Small intestine (tissue), 7 donors: ENCODE measurements around the gene OR4E1. TPM values are rescaled to one million over a fixed set of nuclear protein-coding genes. Genes with fewer than 3 reads are reported as not detected.
"Not testable (repeated sequence)": the region's sequence is repeated elsewhere in the genome, so short reads cannot be mapped to it uniquely, and the experiment has no call there.

Source experiments
- DNase-seq, 2 donors: peaks; one replicate each; pipeline versions ENCODE4 v3.0.0 to v3.0.0-alpha.2; 2013
- FAIRE-seq: peaks from 2 replicates; lab custom pipeline; 2012; peaks lifted over from hg19 to GRCh38; lab: Jason Lieb, UNC
- H3K27ac ChIP-seq, 3 donors: one replicate each; pipeline ENCODE4 v1.5.1; 2013; ENCODE audit warnings: low read length in 2 of 3, mild to moderate bottlenecking in 2 of 3, control low read depth in 1 of 3, inconsistent platforms in 1 of 3, low read depth in 1 of 3, moderate library complexity in 1 of 3
- H3K27me3 ChIP-seq, 3 donors: one replicate each; pipeline ENCODE4 v1.6.1; 2013; ENCODE audit warnings: low read length in 3 of 3, inconsistent platforms in 1 of 3; ENCODE audit not compliant: control insufficient read depth in 3 of 3, insufficient read depth in 3 of 3
- H3K36me3 ChIP-seq, 3 donors: one replicate each; pipeline ENCODE4 v1.6.1; 2013; ENCODE audit warnings: low read length in 3 of 3, inconsistent platforms in 1 of 3, low read depth in 1 of 3, mild to moderate bottlenecking in 1 of 3, moderate library complexity in 1 of 3; ENCODE audit not compliant: control insufficient read depth in 3 of 3, insufficient read depth in 2 of 3
- H3K4me1 ChIP-seq, 3 donors: one replicate each; pipeline ENCODE4 v1.6.1; 2013; ENCODE audit warnings: low read length in 2 of 3, inconsistent platforms in 1 of 3, low read depth in 1 of 3, mild to moderate bottlenecking in 1 of 3, moderate library complexity in 1 of 3; ENCODE audit not compliant: control insufficient read depth in 3 of 3, insufficient read depth in 2 of 3
- H3K4me3 ChIP-seq, 3 donors: one replicate each; pipeline ENCODE4 v1.5.1; 2013; ENCODE audit warnings: low read length in 3 of 3, control low read depth in 1 of 3, inconsistent platforms in 1 of 3, low read depth in 1 of 3, mild to moderate bottlenecking in 1 of 3, moderate library complexity in 1 of 3
- H3K9me3 ChIP-seq, 2 donors: one replicate each; pipeline ENCODE4 v1.6.1; 2013; ENCODE audit warnings: low read depth in 1 of 2, low read length in 1 of 2; ENCODE audit not compliant: control insufficient read depth in 2 of 2, insufficient read depth in 1 of 2
- WGBS, 3 donors: extraction: QIAGEN DNeasy Blood & Tissue Kit; methylation state at CpG; one replicate each; pipeline ENCODE4 v1.1.7; 2013; 5-methylcytosine and 5-hydroxymethylcytosine counted together
- polyA plus RNA-seq, 4 donors: library from polyadenylated mRNA; stranded (reverse) in 3 of 4; unstranded in 1 of 4; fragments of 200-250 nt in 3 of 4; fragments of 120-200 nt in 1 of 4; gene quantifications; one replicate each; pipeline versions ENCODE4 v1.2.1 to v1.2.3, GENCODE V29; 2013
- donor health status: healthy with polysubstance abuse.
- donor health status: control.
- donor health status: control.
- donor health status: Bipolar disorder and iron deficiency.
- donor health status: healthy.

The OR4E1 gene
- polyA plus RNA-seq, 4 donors: not detected

DNA sequence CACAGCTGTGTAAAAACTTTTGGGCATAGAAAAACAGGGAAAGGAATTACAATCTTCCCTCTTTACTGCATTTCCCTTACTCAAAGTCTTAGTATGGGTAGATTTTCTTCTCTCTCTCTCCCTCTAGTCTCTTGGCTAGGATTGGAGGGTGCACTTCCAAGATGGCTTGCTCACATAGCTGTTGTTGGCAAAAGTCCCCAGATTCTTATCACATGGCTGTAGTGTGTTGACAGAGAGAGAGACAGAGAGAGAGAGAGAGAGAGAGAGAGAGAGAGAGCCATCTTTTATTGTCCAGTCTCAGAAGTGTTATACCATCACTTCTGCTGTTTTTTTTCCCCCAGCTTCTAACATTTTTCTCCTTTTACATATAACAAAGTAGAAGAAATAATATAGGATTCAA lies 26.2 kb downstream of the OR4E1 start:
- Histone ChIP-seq H3K27ac (no peak overlapping the region), H3K4me1 (no peaks in the 10 kb centered on the region), H3K9me3 (no peaks in the 10 kb centered on the region), H3K27me3 (peaks cover 0 to 2% (median 0%) of the 10 kb centered on the region in 3 donors), H3K4me3 (no peak overlapping the region), H3K36me3 (no peaks in the 10 kb centered on the region)
- DNase-seq (no peak), FAIRE-seq (no peak)

DNA sequence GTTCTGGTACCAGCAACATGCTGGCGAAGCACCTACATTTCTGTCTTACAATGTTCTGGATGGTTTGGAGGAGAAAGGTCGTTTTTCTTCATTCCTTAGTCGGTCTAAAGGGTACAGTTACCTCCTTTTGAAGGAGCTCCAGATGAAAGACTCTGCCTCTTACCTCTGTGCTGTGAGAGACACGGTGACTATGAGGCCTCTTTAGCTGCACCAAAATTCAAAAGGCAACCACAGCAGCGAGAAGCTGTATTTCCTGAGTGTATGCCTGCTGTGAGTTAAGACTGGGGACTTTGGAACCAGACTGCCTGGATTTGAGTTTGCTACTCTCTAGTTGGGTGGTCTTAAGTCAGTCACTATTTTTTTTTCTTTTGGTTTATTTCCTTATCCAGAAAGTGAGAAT lies 30.2 kb downstream of the OR4E1 start:
- peaks cover 0 to 2% (median 0%) of the 10 kb centered on the region in 3 donors for H3K27me3 ChIP-seq
- no peaks in the 10 kb centered on the region for H3K36me3 ChIP-seq
- H3K9me3 ChIP-seq: no peaks in the 10 kb centered on the region
- H3K27ac ChIP-seq: no peak overlapping the region
- no peak overlapping the region for H3K4me3 ChIP-seq
- H3K4me1 ChIP-seq: no peaks in the 10 kb centered on the region
- WGBS, 3 donors: 52 to 59% (median 55%) methylated on average over 5 of the region's 5 CpGs
- FAIRE-seq (no peak), DNase-seq (no peak)

DNA sequence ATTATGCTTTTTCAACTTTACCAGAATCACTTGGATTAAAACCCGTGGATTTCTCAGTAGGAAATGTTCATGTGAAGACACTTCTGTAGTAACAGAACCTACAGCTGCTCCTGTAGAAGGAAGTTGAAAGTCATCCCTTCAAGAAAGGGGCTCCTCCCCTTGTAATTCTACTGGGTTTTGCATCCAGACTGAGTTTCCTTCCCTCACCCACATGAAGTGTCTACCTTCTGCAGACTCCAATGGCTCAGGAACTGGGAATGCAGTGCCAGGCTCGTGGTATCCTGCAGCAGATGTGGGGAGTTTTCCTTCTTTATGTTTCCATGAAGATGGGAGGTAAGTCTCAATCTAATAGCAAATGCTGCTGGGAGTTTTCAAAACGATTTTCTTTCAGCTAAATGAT lies 30.9 kb downstream of the OR4E1 start:
- Histone ChIP-seq H3K27ac (no peak overlapping the region), H3K36me3 (no peaks in the 10 kb centered on the region), H3K27me3 (peaks cover 0 to 2% (median 0%) of the 10 kb centered on the region in 3 donors), H3K9me3 (no peaks in the 10 kb centered on the region), H3K4me1 (no peaks in the 10 kb centered on the region), H3K4me3 (no peak overlapping the region)
- 47 to 61% (median 50%) methylated on average over 3 of the region's 3 CpGs for WGBS, 3 donors
- FAIRE-seq: no peak
- no peak for DNase-seq

DNA sequence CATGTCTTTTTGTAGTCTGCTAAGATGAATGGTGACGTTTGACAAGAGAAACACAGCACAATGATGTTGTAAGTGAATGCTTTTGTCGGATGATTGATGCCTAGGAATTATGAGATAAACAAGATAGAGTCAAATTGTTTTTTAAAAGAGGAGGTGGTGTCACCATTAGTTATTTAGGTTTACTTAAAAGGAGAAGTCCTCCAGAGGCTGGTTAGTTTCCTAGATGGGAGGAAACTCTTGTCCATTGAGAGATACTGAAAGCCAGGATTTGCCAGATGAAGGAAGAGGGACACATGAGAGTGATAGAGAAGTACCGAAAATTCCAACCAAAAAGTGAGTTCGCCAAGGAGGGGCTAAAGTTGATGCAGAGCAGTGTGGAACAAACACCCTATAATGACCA lies 38.8 kb downstream of the OR4E1 start, which contains the start of gene OR10G2:
TSS of gene OR10G2 (minus strand) at position 101 of the 400 bp plus-strand sequence. CDS start at position 3, 98 bp downstream.
- no peaks in the 10 kb centered on the region for H3K9me3 ChIP-seq
- H3K4me1 ChIP-seq: no peaks in the 10 kb centered on the region
- WGBS, 3 donors: 72 to 79% (median 77%) methylated on average over 4 of the region's 4 CpGs
- FAIRE-seq (no peak), DNase-seq (no peak)
- no peak within 1 kb of the TSS for H3K4me3 ChIP-seq
- no peaks in the 10 kb centered on the region for H3K27me3 ChIP-seq
- H3K27ac ChIP-seq: no peak within 1 kb of the TSS
- no peaks in the 10 kb centered on the region for H3K36me3 ChIP-seq

DNA sequence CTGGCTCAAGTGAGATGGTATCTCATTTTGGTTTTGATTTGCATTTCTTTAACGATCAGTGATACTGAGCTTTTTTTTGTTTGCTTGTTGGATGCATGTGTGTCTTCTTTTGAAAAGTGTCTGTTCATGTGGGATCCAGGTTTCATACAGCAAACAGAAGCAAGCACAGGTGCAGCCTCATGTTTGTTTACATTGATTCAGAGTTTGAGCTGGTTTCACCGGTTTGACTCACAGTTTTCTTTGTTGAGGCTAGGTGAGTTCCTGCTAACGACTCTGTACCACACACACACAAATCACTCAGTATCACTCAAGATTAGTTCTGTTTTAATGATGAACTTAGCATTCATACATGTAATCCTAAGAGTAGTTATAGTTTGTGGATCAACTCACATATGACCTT lies 42.5 kb downstream of the OR4E1 start:
- 24 to 27% (median 27%) methylated on average over 3 of the region's 3 CpGs for WGBS, 3 donors
- Histone ChIP-seq H3K4me1 (no peaks in the 10 kb centered on the region), H3K27me3 (no peaks in the 10 kb centered on the region), H3K36me3 (no peaks in the 10 kb centered on the region), H3K9me3 (no peaks in the 10 kb centered on the region), H3K27ac (no peak overlapping the region), H3K4me3 (no peak overlapping the region)
- DNase-seq (no peak), FAIRE-seq (no peak)

DNA sequence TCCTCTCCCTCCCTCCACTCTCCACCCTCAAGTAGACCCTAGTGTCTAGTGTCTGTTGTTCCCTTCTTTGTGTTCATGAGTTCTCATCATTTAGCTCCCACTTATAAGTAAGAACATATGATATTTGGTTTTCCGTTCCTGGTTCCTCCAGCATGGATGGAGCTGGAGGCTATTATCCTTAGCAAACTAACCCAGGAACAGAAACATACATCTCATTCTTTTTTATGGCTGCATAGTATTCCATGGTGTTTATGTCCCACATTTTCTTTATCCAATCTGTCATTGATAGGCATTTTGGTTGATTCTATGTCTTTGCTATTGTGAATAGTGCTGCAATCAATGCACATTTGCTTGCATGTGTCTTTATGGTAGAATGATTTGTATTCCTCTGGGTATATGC lies 43.1 kb downstream of the OR4E1 start:
- FAIRE-seq, H3K4me1 ChIP-seq, H3K27ac ChIP-seq: not testable (repeated sequence)

DNA sequence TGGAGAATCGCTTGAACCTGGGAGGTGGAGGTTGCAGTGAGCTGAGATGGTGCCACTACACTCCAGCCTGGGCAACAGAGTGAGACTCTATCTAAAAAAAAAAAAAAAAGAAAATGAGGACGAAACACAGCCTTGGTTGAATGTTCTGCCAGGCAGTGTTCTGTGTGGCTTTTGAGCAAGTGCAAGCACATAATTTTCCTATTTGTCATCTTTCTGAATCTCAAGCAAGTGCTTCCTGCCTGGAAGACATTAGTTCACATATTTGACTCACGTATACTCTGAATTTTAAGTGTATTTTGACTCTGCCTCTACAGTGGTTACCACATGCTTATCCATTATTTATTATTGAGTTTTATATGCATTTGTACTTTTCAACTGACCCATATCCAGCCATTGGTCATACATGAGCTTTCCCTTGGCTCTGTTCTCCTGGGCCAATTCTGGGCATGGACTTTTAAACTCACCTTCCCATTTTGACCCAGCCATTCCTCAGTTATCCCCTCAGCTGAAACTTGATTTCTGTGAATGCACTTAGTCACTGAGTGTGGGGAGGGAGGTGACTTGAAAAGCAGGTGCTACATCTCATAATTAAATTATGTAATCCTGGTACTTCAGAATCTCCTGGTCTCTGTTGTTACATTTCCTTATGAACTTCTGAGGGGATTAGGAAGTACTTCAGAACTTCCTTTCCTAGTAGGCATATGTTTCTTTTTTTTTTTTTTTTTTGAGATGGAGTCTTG lies 47.0 kb downstream of the OR4E1 start:
- H3K4me1 ChIP-seq: no peaks in the 10 kb centered on the region
- no peaks in the 10 kb centered on the region for H3K27me3 ChIP-seq
- H3K9me3 ChIP-seq: no peaks in the 10 kb centered on the region
- H3K4me3 ChIP-seq: no peak overlapping the region
- no peak for FAIRE-seq
- no peak overlapping the region for H3K27ac ChIP-seq
- DNase-seq: no peak
- WGBS, 3 donors: 69 to 72% (median 71%) methylated on average over 3 of the region's 3 CpGs
- no peaks in the 10 kb centered on the region for H3K36me3 ChIP-seq

More for the DNA sequence above, 43.1 kb downstream of the OR4E1 start:
- not testable (repeated sequence) for H3K36me3 ChIP-seq, H3K9me3 ChIP-seq, H3K27me3 ChIP-seq, H3K4me3 ChIP-seq, DNase-seq
- 91 to 97% (median 97%) methylated on average over 1 of the region's 1 CpG for WGBS, 3 donors
